ENCODE results near the gene KDM4B.

The KDM4B gene

GRCh38 chr19:5129691-5130090, 160.8 kb downstream of the KDM4B start:
- DNase-seq (ENCODE audit: insufficient read length, low spot score) (no peak), FAIRE-seq (no peak)
- TF ChIP-seq CTCF (IDR thresholded peaks at IDR 0.05; ENCODE audit: insufficient read depth, missing control alignments): no peak

- no peak for FAIRE-seq
- no peak for DNase-seq (ENCODE audit: insufficient read length, low spot score)
- TF ChIP-seq CTCF (IDR thresholded peaks at IDR 0.05; ENCODE audit: insufficient read depth, missing control alignments): no peak
Observed at GRCh38 chr19:5130371-5131030, 161.6 kb downstream of the KDM4B start.

GRCh38 chr19:5131031-5131505, 162.2 kb downstream of the KDM4B start:
- DNase-seq (ENCODE audit: insufficient read length, low spot score) (no peak), FAIRE-seq (no peak)
- no peak for TF ChIP-seq CTCF (IDR thresholded peaks at IDR 0.05; ENCODE audit: insufficient read depth, missing control alignments)

- TF ChIP-seq CTCF (IDR thresholded peaks at IDR 0.05; ENCODE audit: insufficient read depth, missing control alignments): no peak
- no peak for DNase-seq (ENCODE audit: insufficient read length, low spot score)
- no peak for FAIRE-seq
Observed at GRCh38 chr19:5131506-5132205, 162.7 kb downstream of the KDM4B start.

GRCh38 chr19:5132206-5132560, 163.3 kb downstream of the KDM4B start:
- FAIRE-seq: no peak

GRCh38 chr19:5132698-5133651, 164.1 kb downstream of the KDM4B start:
- FAIRE-seq (no peak), DNase-seq (ENCODE audit: insufficient read length, low spot score) (no peak)
- no peak for TF ChIP-seq CTCF (IDR thresholded peaks at IDR 0.05; ENCODE audit: insufficient read depth, missing control alignments)

More at GRCh38 chr19:5132206-5132560, 163.3 kb downstream of the KDM4B start:
- TF ChIP-seq CTCF (IDR thresholded peaks at IDR 0.05; ENCODE audit: insufficient read depth, missing control alignments): no peak
- no peak for DNase-seq (ENCODE audit: insufficient read length, low spot score)

Measured in D721Med (cell line).